Vagina (tissue), 2 donors: Measurements from ENCODE around the gene SH3GL2.

Source experiments
- CTCF ChIP-seq, 3 experiments: fragments of 450-650 bp in 2 of 3; fragments of 200-600 bp in 1 of 3; sonication (generic) in 1 of 3; IDR thresholded peaks; one replicate each; pipeline ENCODE4 v1.5.1; 2017 to 2019; ENCODE audit warnings: antibody characterized with exemption in 3 of 3, mild to moderate bottlenecking in 2 of 3, moderate library complexity in 2 of 3
- POLR2AphosphoS5 ChIP-seq, 2 donors: sonication (generic); formaldehyde crosslinking; IDR thresholded peaks; one replicate each; pipeline ENCODE4 v1.9.0; 2017; ENCODE audit warnings: antibody characterized with exemption in 2 of 2, mild to moderate bottlenecking in 2 of 2, low read depth in 1 of 2; ENCODE audit not compliant: insufficient read depth in 1 of 2

GRCh38 chr9:17589771-17590170 is 10.9 kb downstream of the SH3GL2 start:
- TF ChIP-seq POLR2AphosphoS5 (IDR thresholded peaks at IDR 0.05; ENCODE audit: insufficient read depth in 1 of 2, low read depth in 1 of 2) (no peak), CTCF (IDR thresholded peaks at IDR 0.05) (no peak)
